ENCODE results near the gene MEDAG.

The MEDAG gene

GRCh38 chr13:30916991-30917390, 10.9 kb downstream of the MEDAG start:
- no peak for TF ChIP-seq CTCF (IDR thresholded peaks at IDR 0.05; ENCODE audit: insufficient read depth, low read depth, low read length, missing control alignments)
- H3K4me3 ChIP-seq (ENCODE audit: low read depth, low read length), result no peak overlapping the region
- DNase-seq (ENCODE audit: low read depth), result no peak

- no peak for TF ChIP-seq CTCF (IDR thresholded peaks at IDR 0.05; ENCODE audit: insufficient read depth, low read depth, low read length, missing control alignments)
- no peak overlapping the region for H3K4me3 ChIP-seq (ENCODE audit: low read depth, low read length)
- DNase-seq (ENCODE audit: low read depth), result no peak
Measured at GRCh38 chr13:30918662-30919405, 12.8 kb downstream of the MEDAG start.

- no peak for TF ChIP-seq CTCF (IDR thresholded peaks at IDR 0.05; ENCODE audit: insufficient read depth, low read depth, low read length, missing control alignments)
- no peak for DNase-seq (ENCODE audit: low read depth)
- H3K4me3 ChIP-seq (ENCODE audit: low read depth, low read length), result no peak overlapping the region
Measured at GRCh38 chr13:30920162-30920909, 14.3 kb downstream of the MEDAG start.

GRCh38 chr13:30923418-30923817, 17.3 kb downstream of the MEDAG start:
- no peak for TF ChIP-seq CTCF (IDR thresholded peaks at IDR 0.05; ENCODE audit: insufficient read depth, low read depth, low read length, missing control alignments)
- H3K4me3 ChIP-seq (ENCODE audit: low read depth, low read length), result no peak overlapping the region
- no peak for DNase-seq (ENCODE audit: low read depth)

GRCh38 chr13:30924721-30925120, 18.6 kb downstream of the MEDAG start:
- no peak for TF ChIP-seq CTCF (IDR thresholded peaks at IDR 0.05; ENCODE audit: insufficient read depth, low read depth, low read length, missing control alignments)
- no peak overlapping the region for H3K4me3 ChIP-seq (ENCODE audit: low read depth, low read length)
- DNase-seq (ENCODE audit: low read depth), result no peak

- no peak for TF ChIP-seq CTCF (IDR thresholded peaks at IDR 0.05; ENCODE audit: insufficient read depth, low read depth, low read length, missing control alignments)
- DNase-seq (ENCODE audit: low read depth), result no peak
- H3K4me3 ChIP-seq (ENCODE audit: low read depth, low read length), result no peak overlapping the region
Measured at GRCh38 chr13:30925429-30925828, 19.4 kb downstream of the MEDAG start.
